D721Med (cell line): Measurements from ENCODE around the gene ILF2.
A peak's percentile ranks its signal among the peaks of the same experiment; 100 is the strongest.
"Not testable (repeated sequence)": the region's sequence is repeated elsewhere in the genome, so short reads cannot be mapped to it uniquely, and the experiment has no call there.

ENCODE experiments used
- DNase-seq: peaks from one replicate; pipeline ENCODE4 v3.0.0; 2011; ENCODE audit warnings: low spot score; ENCODE audit not compliant: insufficient read length
- FAIRE-seq: peaks from 2 replicates; lab custom pipeline; 2011; peaks lifted over from hg19 to GRCh38; lab: Jason Lieb, UNC
- CTCF ChIP-seq: IDR thresholded peaks from 2 replicates; pipeline ENCODE4 v1.5.1; 2012; ENCODE audit warnings: mild to moderate bottlenecking, control low read depth; ENCODE audit not compliant: insufficient read depth; ENCODE audit errors: missing control alignments

The ILF2 gene

DNA sequence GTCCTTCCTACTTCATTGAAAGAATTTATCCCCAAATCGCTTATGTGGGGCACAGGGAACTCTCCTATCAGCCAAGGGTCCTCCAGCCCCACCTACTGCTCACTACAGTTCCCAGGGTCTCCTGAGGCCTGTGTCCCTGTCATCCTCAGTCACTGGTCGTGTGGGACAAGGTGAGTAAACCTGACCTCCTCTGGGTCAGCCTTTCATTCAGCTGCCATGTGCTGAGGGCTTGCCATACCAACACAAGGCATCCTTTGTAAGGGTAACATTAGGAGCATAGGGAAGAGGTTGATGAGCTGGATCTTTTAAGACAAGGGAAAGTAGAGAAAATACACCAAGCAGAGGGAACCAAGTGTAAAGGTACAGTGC, 23.5 kb downstream of the ILF2 start:
- no peak for TF ChIP-seq CTCF
- FAIRE-seq = no peak
- DNase-seq = no peak

- no peak for FAIRE-seq
- TF ChIP-seq CTCF = no peak
Observed at GRCh38 chr1:153646672-153647345, 24.0 kb downstream of the ILF2 start.

DNA sequence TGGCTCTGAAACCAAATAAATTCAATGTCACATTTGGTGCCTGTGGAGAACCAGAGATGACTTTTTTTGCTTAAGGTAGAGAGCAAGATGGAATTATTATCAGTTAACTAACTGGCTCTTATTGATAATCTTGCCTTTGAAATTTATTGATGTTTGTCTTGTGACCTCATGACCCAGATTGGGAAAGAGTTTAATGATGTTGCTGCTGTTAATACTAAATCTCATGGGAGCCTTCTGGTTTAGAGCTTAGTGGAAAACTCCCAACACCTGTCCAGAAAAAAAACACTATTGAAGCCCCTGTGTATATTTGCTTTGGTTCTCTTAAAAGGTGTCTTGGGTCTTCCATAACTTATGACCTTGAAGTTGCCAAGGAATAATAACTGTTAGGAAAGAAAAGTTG, 27.0 kb downstream of the ILF2 start:
- DNase-seq = no peak
- no peak for TF ChIP-seq CTCF

More at GRCh38 chr1:153646672-153647345, 24.0 kb downstream of the ILF2 start:
- DNase-seq = no peak

DNA sequence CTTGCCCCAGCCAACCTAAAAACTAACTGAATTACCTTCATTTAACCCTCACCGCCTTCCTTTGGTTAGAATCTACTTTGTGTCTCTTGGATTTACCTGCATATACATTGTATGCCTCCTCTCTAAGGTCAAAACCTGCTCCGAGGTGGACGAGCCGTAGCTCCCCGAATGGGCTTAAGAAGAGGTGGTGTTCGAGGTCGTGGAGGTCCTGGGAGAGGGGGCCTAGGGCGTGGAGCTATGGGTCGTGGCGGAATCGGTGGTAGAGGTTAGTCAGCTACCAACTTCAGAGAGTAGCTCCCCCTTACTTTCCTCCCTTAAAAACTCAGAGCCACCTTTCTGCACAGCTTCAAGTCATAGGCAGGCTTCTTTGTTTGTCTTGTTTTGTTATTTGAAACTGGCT, 27.7 kb downstream of the ILF2 start:
- TF ChIP-seq CTCF = no peak
- FAIRE-seq = no peak

More for the DNA sequence above, 27.0 kb downstream of the ILF2 start:
- no peak for FAIRE-seq

DNA sequence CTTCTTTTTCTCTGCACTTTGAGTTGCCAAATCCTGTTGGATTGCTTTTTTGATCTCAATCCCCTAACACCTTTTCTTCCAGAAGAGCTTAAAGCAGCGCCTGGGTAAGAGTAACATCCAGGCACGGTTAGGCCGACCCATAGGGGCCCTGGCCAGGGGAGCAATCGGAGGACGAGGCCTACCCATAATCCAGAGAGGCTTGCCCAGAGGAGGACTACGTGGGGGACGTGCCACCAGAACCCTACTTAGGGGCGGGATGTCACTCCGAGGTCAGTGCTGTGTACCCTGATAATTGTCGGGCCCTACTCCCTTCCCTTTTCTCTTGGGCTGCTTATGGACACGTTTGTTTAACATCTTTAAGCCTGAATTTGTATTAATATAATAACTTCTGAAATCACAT, 28.6 kb downstream of the ILF2 start:
- FAIRE-seq (no peak), DNase-seq (no peak)
- TF ChIP-seq CTCF = no peak

More for the DNA sequence above, 27.7 kb downstream of the ILF2 start:
- no peak for DNase-seq

DNA sequence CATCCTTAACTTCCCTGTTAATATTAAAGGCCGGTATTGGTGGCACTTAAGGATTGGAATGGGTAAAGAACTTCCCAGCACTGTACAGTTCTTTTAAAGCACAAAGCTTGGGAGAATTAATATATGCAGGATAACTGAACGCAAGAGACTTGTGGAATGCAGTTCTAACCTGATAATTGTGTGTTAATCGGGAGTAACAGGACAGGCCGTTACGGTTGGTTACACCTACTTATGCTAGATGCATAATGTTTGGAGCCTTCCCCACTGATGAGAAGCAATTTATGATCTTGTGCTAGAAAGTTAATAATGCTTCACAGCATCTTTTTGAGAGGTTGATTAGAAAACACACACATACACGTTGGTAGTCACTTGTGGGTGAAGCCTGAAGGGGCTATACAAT, 29.9 kb downstream of the ILF2 start:
- no peak for DNase-seq
- FAIRE-seq = peak; percentile 73
- TF ChIP-seq CTCF = no peak

DNA sequence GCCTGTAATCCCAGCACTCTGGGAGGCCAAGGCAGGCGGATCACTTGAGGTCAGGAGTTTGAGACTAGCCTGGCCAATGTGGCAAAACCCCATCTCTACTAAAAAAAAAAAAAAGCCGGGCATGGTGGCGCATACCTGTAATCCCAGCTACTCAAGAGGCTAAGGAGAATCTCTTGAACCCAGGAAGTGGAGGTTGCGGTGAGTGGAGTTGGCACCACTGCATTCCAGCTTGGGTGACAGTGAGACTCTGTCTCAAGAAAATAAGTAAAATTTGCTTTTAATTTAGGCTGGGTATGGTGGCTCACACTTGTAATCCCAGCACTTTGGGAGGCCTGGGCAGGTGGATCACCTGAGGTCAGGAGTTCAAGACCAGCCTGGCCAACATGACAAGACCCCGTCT, 30.6 kb downstream of the ILF2 start:
- not testable (repeated sequence) for FAIRE-seq, DNase-seq
